PC-3 (cell line): ENCODE measurements around the gene OR2T33. TPM values are rescaled to one million over a fixed set of nuclear protein-coding genes. Genes with fewer than 3 reads are reported as not detected.

Experiments
- ATAC-seq: fragments of 200-7000 bp; cut with Tn5 transposase; 2 replicates; pipeline ENCODE4 v1.9.1; 2020; ENCODE audit warnings: mild to moderate bottlenecking, moderate library complexity
- BruUV-seq: library from RNA; stranded (reverse); fragments of 400-500 nt; replicated peaks from 2 replicates; lab custom pipeline; 2021; lab: Mats Ljungman, UMichigan
- CTCF ChIA-PET: fragments of 300-600 bp; sonication (Branson Sonifier 250); formaldehyde crosslinking; loops from one replicate; lab custom pipeline; 2022; ENCODE audit warnings: antibody characterized with exemption; lab: Charles Lee
- POLR2A ChIA-PET: fragments of 300-600 bp; sonication (Branson Sonifier 250); formaldehyde crosslinking; loops from one replicate; lab custom pipeline; 2022; ENCODE audit warnings: antibody characterized with exemption; ENCODE audit not compliant: unreplicated experiment; lab: Charles Lee
- DNase-seq: peaks from one replicate; pipeline ENCODE4 v3.0.0-alpha.2; 2015
- H2AFZ ChIP-seq: fragments of 300-600 bp; sonication (generic); 2 replicates; pipeline ENCODE4 v1.6.0; 2016; ENCODE audit warnings: antibody characterized with exemption, low read length
- H3F3A ChIP-seq: fragments of 300-600 bp; sonication (generic); one replicate; pipeline ENCODE4 v1.6.0; 2017; ENCODE audit warnings: antibody characterized with exemption, low read length, control low read depth, mild to moderate bottlenecking; ENCODE audit not compliant: unreplicated experiment
- H3K27ac ChIP-seq: fragments of 300-600 bp; sonication (generic); 2 replicates; pipeline ENCODE4 v1.5.1; 2016; ENCODE audit warnings: mild to moderate bottlenecking, low read length
- H3K27me3 ChIP-seq: fragments of 300-600 bp; sonication (generic); 2 replicates; pipeline ENCODE4 v1.6.1; 2016; ENCODE audit warnings: low read length, mixed read lengths
- H3K36me3 ChIP-seq: fragments of 300-600 bp; sonication (generic); 2 replicates; pipeline ENCODE4 v1.6.1; 2016; ENCODE audit warnings: low read depth, mixed run types, low read length, mixed read lengths
- H3K4me1 ChIP-seq: fragments of 300-600 bp; sonication (generic); 2 replicates; pipeline ENCODE4 v1.5.1; 2016; ENCODE audit warnings: low read length; ENCODE audit not compliant: insufficient read depth
- H3K4me2 ChIP-seq: fragments of 300-600 bp; sonication (generic); 2 replicates; pipeline ENCODE4 v1.6.0; 2016; ENCODE audit warnings: low read length
- H3K4me3 ChIP-seq: fragments of 300-600 bp; sonication (generic); 2 replicates; pipeline ENCODE4 v1.5.1; 2016; ENCODE audit warnings: mild to moderate bottlenecking, low read length, mixed read lengths
- H3K79me2 ChIP-seq: fragments of 300-600 bp; sonication (generic); 2 replicates; pipeline ENCODE4 v1.6.1; 2017; ENCODE audit warnings: low read length, mixed read lengths
- H3K9ac ChIP-seq: fragments of 300-600 bp; sonication (generic); 2 replicates; pipeline ENCODE4 v1.6.0; 2016; ENCODE audit warnings: mild to moderate bottlenecking, low read length
- H3K9me2 ChIP-seq: fragments of 300-600 bp; sonication (generic); replicated peaks from 2 replicates; pipeline ENCODE4 v1.6.1; 2016; ENCODE audit warnings: mixed run types, low read length, mixed read lengths
- H3K9me3 ChIP-seq: fragments of 300-600 bp; sonication (generic); 2 replicates; pipeline ENCODE4 v1.6.1; 2016; ENCODE audit warnings: low read length, mixed read lengths
- H4K20me1 ChIP-seq: fragments of 300-600 bp; sonication (generic); 2 replicates; pipeline ENCODE4 v1.6.1; 2016; ENCODE audit warnings: low read length, mixed read lengths
- CTCF ChIP-seq: fragments of 300-600 bp; sonication (generic); conservative IDR thresholded peaks from 2 replicates; pipeline ENCODE4 v1.5.1; 2017; ENCODE audit warnings: antibody characterized with exemption, low read depth, mild to moderate bottlenecking, low read length
- EZH2 ChIP-seq: fragments of 300-600 bp; sonication (generic); IDR thresholded peaks from one replicate; pipeline ENCODE4 v1.6.1; 2017; ENCODE audit warnings: antibody characterized with exemption, mild to moderate bottlenecking, low read length; ENCODE audit not compliant: unreplicated experiment
- EZH2phosphoT487 ChIP-seq: fragments of 300-600 bp; sonication (generic); IDR thresholded peaks from 2 replicates; pipeline ENCODE4 v1.6.1; 2018; ENCODE audit warnings: mild to moderate bottlenecking, antibody characterized with exemption, low read length, borderline replicate concordance
- intact Hi-C: fragments of 100-400 bp; cut with micrococcal nuclease; formaldehyde crosslinking; loops from 2 replicates; pipeline ENCODE4 v1.9.0; 2023
- total RNA-seq: library from RNA; depleted of rRNA; stranded (reverse); fragments of >200 nt; gene quantifications from 2 replicates; pipeline ENCODE4 v1.2.3, GENCODE V29; 2014

Gene OR2T33
- total RNA-seq, 1 experiment from 2014 or later = 0.18 TPM

GRCh38 chr1:248239478-248239877, 38.3 kb downstream of the OR2T33 start:
- ChIA-PET CTCF (no interaction called here), POLR2A (no interaction called here)
- no peak for ATAC-seq
- intact Hi-C loops = no loop called here
- Histone ChIP-seq H2AFZ (no peak overlapping the region), H3K4me1 (no peaks in the 10 kb centered on the region), H3K27ac (no peak overlapping the region), H3K79me2 (no peaks in the 10 kb centered on the region), H3K9me3 (no peaks in the 10 kb centered on the region), H3K4me3 (no peak overlapping the region), H3K9me2 (no peaks in the 10 kb centered on the region), H3K36me3 (no peaks in the 10 kb centered on the region), H4K20me1 (no peaks in the 10 kb centered on the region), H3K9ac (no peak overlapping the region), H3K4me2 (no peak overlapping the region), H3K27me3 (no peaks in the 10 kb centered on the region), H3F3A (no peaks in the 10 kb centered on the region)
- TF ChIP-seq CTCF = no peak
- DNase-seq = no peak
- BruUV-seq = no TSS peak

- no peak within 1 kb of the TSS for H3K4me3 ChIP-seq
- no peaks in the 10 kb centered on the region for H3K9me2 ChIP-seq
- TF ChIP-seq EZH2phosphoT487 = no peak
- no peak for TF ChIP-seq CTCF
- TF ChIP-seq EZH2 = no peak
- BruUV-seq = no TSS peak
- no peak within 1 kb of the TSS for H2AFZ ChIP-seq
- intact Hi-C loops = no loop called here
- H3K4me1 ChIP-seq = no peaks in the 10 kb centered on the region
- DNase-seq = no peak
- H3K27me3 ChIP-seq = no peaks in the 10 kb centered on the region
- H4K20me1 ChIP-seq = no peaks in the 10 kb centered on the region
- H3K9ac ChIP-seq = no peak within 1 kb of the TSS
- H3K36me3 ChIP-seq = no peaks in the 10 kb centered on the region
- no peaks in the 10 kb centered on the region for H3K79me2 ChIP-seq
- ChIA-PET CTCF (no interaction called here), POLR2A (no interaction called here)
- no peak for ATAC-seq
- no peak within 1 kb of the TSS for H3K27ac ChIP-seq
- no peaks in the 10 kb centered on the region for H3F3A ChIP-seq
- H3K4me2 ChIP-seq = no peak within 1 kb of the TSS
- peaks cover 10% of the 10 kb centered on the region; the same call in 1 of the 2 replicates for H3K9me3 ChIP-seq
These were observed 46.7 kb downstream of the OR2T33 start, which contains the start of gene OR2M4 for GRCh38 chr1:248231117-248231516. Gene OR2M4, plus strand, starts transcription at chr1:248231417. Its CDS starts 7,512 bp downstream, at chr1:248238929.

GRCh38 chr1:248229360-248229908, 48.3 kb downstream of the OR2T33 start:
- Histone ChIP-seq H3K36me3 (no peaks in the 10 kb centered on the region), H3K9ac (no peak overlapping the region), H3F3A (no peaks in the 10 kb centered on the region), H3K9me2 (no peaks in the 10 kb centered on the region), H3K4me1 (peaks cover 7% of the 10 kb centered on the region; the same call in 1 of the 2 replicates), H3K27ac (no peak overlapping the region), H3K4me3 (no peak overlapping the region), H3K9me3 (peaks cover 10% of the 10 kb centered on the region; the same call in 1 of the 2 replicates), H3K27me3 (no peaks in the 10 kb centered on the region), H2AFZ (no peak overlapping the region), H3K79me2 (no peaks in the 10 kb centered on the region), H3K4me2 (no peak overlapping the region), H4K20me1 (no peaks in the 10 kb centered on the region)
- ChIA-PET POLR2A (no interaction called here), CTCF (no interaction called here)
- TF ChIP-seq CTCF = no peak
- TF ChIP-seq EZH2phosphoT487 = no peak
- no peak for TF ChIP-seq EZH2
- ATAC-seq (no peak), DNase-seq (no peak)
- intact Hi-C loops = no loop called here
- BruUV-seq = no TSS peak
